Endothelial cell of umbilical vein (primary cell): ENCODE measurements around the gene MEF2D. TPM values are rescaled to one million over a fixed set of nuclear protein-coding genes. Genes with fewer than 3 reads are reported as not detected.
A peak's percentile ranks its signal among the peaks of the same experiment; 100 is the strongest.

Experiments used
- BruUV-seq: library from RNA; stranded (reverse); fragments of 400-500 nt; replicated peaks from 2 replicates; lab custom pipeline; 2021; lab: Mats Ljungman, UMichigan
- CTCF ChIA-PET: fragments of 300-600, 350-600 bp; sonication (Branson Sonifier 250); formaldehyde crosslinking; loops from one replicate; lab custom pipeline; 2021; ENCODE audit warnings: antibody characterized with exemption, inconsistent platforms; lab: Charles Lee
- POLR2A ChIA-PET: fragments of 300-600, 350-600 bp; sonication (Branson Sonifier 250); formaldehyde crosslinking; loops from one replicate; lab custom pipeline; 2021; ENCODE audit warnings: antibody characterized with exemption, inconsistent platforms; lab: Charles Lee
- DNase-seq: peaks from one replicate; pipeline ENCODE4 v3.0.0-alpha.2; 2011; ENCODE audit warnings: low read depth, low spot score
- FAIRE-seq: peaks from 2 replicates; lab custom pipeline; 2011; peaks lifted over from hg19 to GRCh38; lab: Jason Lieb, UNC
- H2AFZ ChIP-seq: 2 replicates; pipeline ENCODE4 v1.6.0; 2012; ENCODE audit warnings: low read depth, low read length, control low read depth, inconsistent platforms
- H3K27ac ChIP-seq: 2 replicates; pipeline ENCODE4 v1.5.1; 2011; ENCODE audit warnings: low read depth, mild to moderate bottlenecking, control low read depth, low read length, moderate library complexity; ENCODE audit not compliant: insufficient read depth
- H3K27me3 ChIP-seq, 2 experiments: 2 replicates each; pipeline versions ENCODE4 v1.6.0 to v1.6.1; 2011; ENCODE audit warnings: low read length in 2 of 2, mixed read lengths in 1 of 2; ENCODE audit not compliant: control insufficient read depth in 2 of 2, insufficient read depth in 2 of 2
- H3K36me3 ChIP-seq, 2 experiments: 2 replicates in 1 of 2; 3 replicates in 1 of 2; pipeline ENCODE4 v1.5.1; 2011; ENCODE audit warnings: low read length in 2 of 2, mild to moderate bottlenecking in 1 of 2, moderate library complexity in 1 of 2; ENCODE audit not compliant: control insufficient read depth in 2 of 2, insufficient read depth in 2 of 2; ENCODE audit errors: extremely low read depth in 1 of 2
- H3K4me1 ChIP-seq: 3 replicates; pipeline ENCODE4 v1.5.1; 2011; ENCODE audit warnings: mild to moderate bottlenecking, low read length; ENCODE audit not compliant: control insufficient read depth, insufficient read depth; ENCODE audit errors: extremely low read depth
- H3K4me2 ChIP-seq: 2 replicates; pipeline ENCODE4 v1.6.1; 2011; ENCODE audit warnings: low read length, control low read depth, mixed read lengths; ENCODE audit not compliant: insufficient read depth
- H3K4me3 ChIP-seq, 3 experiments: fragments of 200-600 bp in 1 of 3; sonication (generic), shearing (Covaris generic) in 1 of 3; replicated peaks in 1 of 3; 2 replicates each; pipeline ENCODE4 v1.5.1; 2011 to 2016; ENCODE audit warnings: control low read depth in 3 of 3, low read length in 3 of 3, mild to moderate bottlenecking in 2 of 3, inconsistent platforms in 1 of 3, low read depth in 1 of 3, moderate library complexity in 1 of 3; ENCODE audit not compliant: insufficient read depth in 1 of 3
- H3K79me2 ChIP-seq: 2 replicates; pipeline ENCODE4 v1.6.0; 2012; ENCODE audit warnings: low read length, inconsistent platforms; ENCODE audit not compliant: control insufficient read depth, insufficient read depth
- H3K9ac ChIP-seq: replicated peaks from 2 replicates; pipeline ENCODE3; 2011; ENCODE audit warnings: low read length, control low read depth; ENCODE audit not compliant: insufficient read depth; ENCODE audit errors: extremely low read depth
- H3K9me1 ChIP-seq: replicated peaks from 3 replicates; pipeline ENCODE4 v1.6.0; 2011; ENCODE audit warnings: mild to moderate bottlenecking, low read length; ENCODE audit not compliant: control insufficient read depth, insufficient read depth; ENCODE audit errors: extremely low read depth
- H3K9me3 ChIP-seq: replicated peaks from 2 replicates; pipeline ENCODE4 v1.5.1; 2012; ENCODE audit warnings: low read length, inconsistent platforms; ENCODE audit not compliant: control insufficient read depth, insufficient read depth
- H4K20me1 ChIP-seq: replicated peaks from 2 replicates; pipeline ENCODE3; 2011; ENCODE audit warnings: mild to moderate bottlenecking, low read length; ENCODE audit not compliant: control insufficient read depth, insufficient read depth; ENCODE audit errors: extremely low read depth
- CTCF ChIP-seq, 2 donors: IDR thresholded peaks; 1 replicate in 1 of 2; 2 replicates in 1 of 2; pipeline ENCODE4 v1.5.1; 2011; ENCODE audit warnings: low read length in 2 of 2, mild to moderate bottlenecking in 2 of 2, moderate library complexity in 2 of 2, control low read depth in 1 of 2, inconsistent platforms in 1 of 2, low read depth in 1 of 2; ENCODE audit not compliant: insufficient read depth in 1 of 2; ENCODE audit errors: extremely low read depth in 1 of 2
- FOS ChIP-seq: IDR thresholded peaks from 2 replicates; pipeline ENCODE4 v1.6.1; 2011; ENCODE audit warnings: mild to moderate bottlenecking, low read length, moderate library complexity, borderline replicate concordance; ENCODE audit not compliant: insufficient read depth
- GATA2 ChIP-seq: IDR thresholded peaks from 2 replicates; pipeline ENCODE4 v1.7.0; 2011; ENCODE audit warnings: low read depth, mild to moderate bottlenecking, moderate library complexity, mixed read lengths, low read length; ENCODE audit not compliant: insufficient read length, insufficient read depth
- JUN ChIP-seq: IDR thresholded peaks from 2 replicates; pipeline ENCODE4 v1.6.1; 2011; ENCODE audit warnings: borderline replicate concordance, low read depth; ENCODE audit not compliant: insufficient read length, insufficient read depth
- MAX ChIP-seq: IDR thresholded peaks from 2 replicates; pipeline ENCODE4 v1.6.1; 2011; ENCODE audit not compliant: insufficient read depth, insufficient read length
- MYC ChIP-seq: IDR thresholded peaks from one replicate; pipeline ENCODE4 v1.6.1; 2011; ENCODE audit warnings: mild to moderate bottlenecking, low read depth, low read length
- dilution Hi-C: fragments of 300-500 bp; cut with MboI; formaldehyde crosslinking; loops from one replicate; pipeline ENCODE4 v1.15.0; 2019; ENCODE audit warnings: low sequenced_read_pairs; ENCODE audit not compliant: extremely low pct_ligation_motif_present
- intact Hi-C: fragments of 100-400 bp; cut with micrococcal nuclease; formaldehyde crosslinking; loops from one replicate; pipeline ENCODE4 v1.10.0; 2022
- polyA plus RNA-seq, 4 experiments: library from polyadenylated mRNA; depleted of rRNA in 3 of 4; stranded (reverse) in 3 of 4; unstranded in 1 of 4; fragments of >200 nt; gene quantifications; 2 replicates each; pipeline versions ENCODE4 v1.2.1 to v1.2.3, GENCODE V29; 2011 to 2012; ENCODE audit warnings: missing spikeins in 1 of 4
- total RNA-seq: library from RNA; stranded (reverse); gene quantifications from 2 replicates; pipeline ENCODE4 v1.2.3, GENCODE V29; 2021

Gene MEF2D
- total and polyA plus RNA-seq, 2 donors (not counting 3 experiments of a cell fraction or from before 2014, with no cell fraction given): 45.4 to 52.2 TPM

GRCh38 chr1:156482276-156482675 lies 18.3 kb downstream of the MEF2D start:
- Histone ChIP-seq H3K9me3 (no peaks in the 10 kb centered on the region), H3K4me3 (no peak overlapping the region), H2AFZ (no peak overlapping the region), H3K27me3 (no peaks in the 10 kb centered on the region), H3K36me3 (peaks cover 13 to 44% of the 10 kb centered on the region in 2 experiments), H3K9me1 (no peaks in the 10 kb centered on the region), H3K27ac (no peak overlapping the region), H3K4me2 (no peak overlapping the region), H3K4me1 (peaks cover 6% of the 10 kb centered on the region), H3K9ac (no peak overlapping the region), H4K20me1 (peaks cover 3% of the 10 kb centered on the region), H3K79me2 (peaks cover 33% of the 10 kb centered on the region)
- DNase-seq: no peak
- intact Hi-C loops: loop anchor here (5.0 kb wide), 1 partner anchor 45 kb away; no protein-coding TSS in a partner anchor
- ChIA-PET POLR2A (no interaction called here), CTCF (interaction anchor here (0.7 to 3.2 kb wide), 4 partner anchors 11 to 97 kb away, joined by 3 to 119 read pairs (median 24); partner anchors contain the start of gene IQGAP3)
- no peak for FAIRE-seq
- TSS peak; percentile 7 for BruUV-seq
- TF ChIP-seq MYC: no peak
- no peak for TF ChIP-seq MAX
- TF ChIP-seq JUN: no peak
- TF ChIP-seq CTCF (IDR thresholded peaks at IDR 0.05; ENCODE audit: extremely low read depth in 1 of 2, insufficient read depth in 1 of 2, low read depth in 1 of 2, low read length in 2 of 2): no peak
- TF ChIP-seq FOS: no peak
- TF ChIP-seq GATA2: no peak
- dilution Hi-C loops: no loop called here
